Measurements from ENCODE around the gene ATRX.

DNA sequence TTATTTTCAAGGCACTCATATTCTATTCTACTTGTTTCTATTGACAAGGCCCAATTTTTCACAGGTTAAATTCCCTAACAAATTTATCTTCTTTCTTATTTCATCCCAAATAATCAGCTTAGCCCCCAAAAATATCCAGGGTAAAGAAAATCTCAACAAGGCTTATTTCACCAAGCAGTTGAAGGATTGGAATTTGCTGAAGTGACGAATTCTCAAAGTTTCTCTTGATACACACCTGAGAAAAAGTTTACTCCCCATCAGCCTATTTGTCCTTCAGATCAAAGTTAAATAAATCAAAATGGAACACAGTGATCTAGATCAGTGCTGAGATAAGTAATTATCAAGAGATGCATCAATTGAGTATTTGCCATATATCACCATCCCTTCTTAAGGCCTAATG is 106.9 kb downstream of the ATRX start:
- TF ChIP-seq CTCF (IDR thresholded peaks at IDR 0.05; ENCODE audit: poor library complexity) (no peak), EZH2 (IDR thresholded peaks at IDR 0.05; ENCODE audit: borderline replicate concordance) (no peak), EZH2phosphoT487 (IDR thresholded peaks at IDR 0.05; ENCODE audit: low read depth, severe bottlenecking, unreplicated experiment) (no peak)

Data from hepatocyte (in vitro differentiated cells).